Activated naive CD4-positive, alpha-beta T cell treated with anti-CD3 and anti-CD28 coated beads, Interleukin-2, amount 50 U/mL, for 16 hours (primary cell): ENCODE measurements around the gene JUN.

Source experiments
- DNase-seq: peaks from one replicate; pipeline ENCODE4 v3.0.0-alpha.2; 2020

Gene JUN

DNA sequence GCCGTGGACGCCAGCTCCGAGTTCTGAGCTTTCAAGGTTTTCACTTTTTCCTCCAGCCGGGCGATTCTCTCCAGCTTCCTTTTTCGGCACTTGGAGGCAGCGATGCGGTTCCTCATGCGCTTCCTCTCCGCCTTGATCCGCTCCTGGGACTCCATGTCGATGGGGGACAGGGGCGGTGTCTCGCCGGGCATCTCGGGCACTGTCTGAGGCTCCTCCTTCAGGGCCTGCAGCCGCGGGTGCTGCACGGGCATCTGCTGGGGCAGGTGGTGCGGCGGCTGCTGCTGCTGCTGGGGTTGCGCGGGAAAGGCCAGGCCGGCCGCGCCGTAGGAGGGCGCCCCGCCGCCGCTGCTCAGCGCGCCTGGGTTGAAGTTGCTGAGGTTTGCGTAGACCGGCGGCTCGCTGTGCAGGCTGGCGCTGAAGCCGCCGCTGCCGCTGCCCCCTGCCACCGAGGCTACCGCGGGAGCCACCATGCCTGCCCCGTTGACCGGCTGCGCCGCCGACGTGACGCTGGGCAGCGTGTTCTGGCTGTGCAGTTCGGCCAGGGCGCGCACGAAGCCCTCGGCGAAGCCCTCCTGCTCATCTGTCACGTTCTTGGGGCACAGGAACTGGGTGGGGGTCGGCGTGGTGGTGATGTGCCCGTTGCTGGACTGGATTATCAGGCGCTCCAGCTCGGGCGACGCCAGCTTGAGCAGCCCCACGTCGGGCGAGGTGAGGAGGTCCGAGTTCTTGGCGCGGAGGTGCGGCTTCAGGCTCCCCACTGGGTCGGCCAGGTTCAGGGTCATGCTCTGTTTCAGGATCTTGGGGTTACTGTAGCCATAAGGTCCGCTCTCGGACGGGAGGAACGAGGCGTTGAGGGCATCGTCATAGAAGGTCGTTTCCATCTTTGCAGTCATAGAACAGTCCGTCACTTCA, 1.4 kb downstream of the JUN start:
- DNase-seq: peak; percentile 58

DNA sequence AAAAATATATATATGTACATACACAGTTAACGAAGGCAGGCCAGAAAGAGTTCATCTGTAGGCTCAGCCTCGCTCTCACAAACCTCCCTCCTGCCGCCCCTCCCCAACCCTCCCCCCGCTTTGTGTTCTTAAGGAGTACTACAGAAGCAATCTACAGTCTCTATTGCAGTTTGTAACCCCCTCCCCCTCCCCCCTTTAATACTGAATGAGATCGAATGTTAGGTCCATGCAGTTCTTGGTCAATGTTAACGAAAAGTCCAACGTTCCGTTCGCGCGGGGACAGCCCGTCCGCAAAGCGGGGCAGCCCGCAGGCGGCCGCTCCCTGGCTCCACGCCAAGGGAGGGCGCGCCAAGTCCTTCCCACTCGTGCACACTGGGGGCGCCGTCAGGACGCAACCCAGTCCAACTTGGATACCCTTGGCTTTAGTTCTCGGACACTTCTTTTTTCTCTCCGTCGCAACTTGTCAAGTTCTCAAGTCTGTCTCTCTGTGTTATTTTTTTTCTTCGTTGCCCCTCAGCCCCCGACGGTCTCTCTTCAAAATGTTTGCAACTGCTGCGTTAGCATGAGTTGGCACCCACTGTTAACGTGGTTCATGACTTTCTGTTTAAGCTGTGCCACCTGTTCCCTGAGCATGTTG, 2.2 kb downstream of the JUN start:
- DNase-seq: peak; percentile 46

DNA sequence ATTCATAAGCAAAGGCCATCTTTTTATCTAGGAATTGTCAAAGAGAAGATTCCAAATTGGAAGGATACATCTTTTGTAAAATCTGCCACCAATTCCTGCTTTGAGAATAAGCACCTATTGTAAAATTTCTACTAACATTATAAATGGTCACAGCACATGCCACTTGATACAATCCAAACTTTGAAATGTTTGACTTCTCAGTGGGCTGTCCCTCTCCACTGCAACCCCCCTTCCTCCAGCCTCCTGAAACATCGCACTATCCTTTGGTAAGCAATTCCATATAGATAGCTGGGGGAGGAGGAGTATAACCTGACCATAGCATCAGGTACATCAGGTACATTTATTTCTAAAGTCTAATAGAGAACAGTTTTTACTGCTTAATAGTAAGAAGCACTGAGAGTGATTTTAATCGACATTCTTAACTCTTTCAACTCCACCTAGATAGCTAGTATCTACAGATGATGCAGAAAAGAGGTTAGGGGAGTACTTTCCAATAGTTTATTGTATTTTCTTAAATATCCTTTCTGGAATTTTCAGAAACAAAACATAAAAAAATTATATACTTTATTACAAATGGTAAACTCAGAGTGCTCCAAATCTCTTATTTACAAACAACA, 2.9 kb downstream of the JUN start:
- no peak for DNase-seq

GRCh38 chr1:58780411-58780810, 3.4 kb downstream of the JUN start:
- no peak for DNase-seq

DNA sequence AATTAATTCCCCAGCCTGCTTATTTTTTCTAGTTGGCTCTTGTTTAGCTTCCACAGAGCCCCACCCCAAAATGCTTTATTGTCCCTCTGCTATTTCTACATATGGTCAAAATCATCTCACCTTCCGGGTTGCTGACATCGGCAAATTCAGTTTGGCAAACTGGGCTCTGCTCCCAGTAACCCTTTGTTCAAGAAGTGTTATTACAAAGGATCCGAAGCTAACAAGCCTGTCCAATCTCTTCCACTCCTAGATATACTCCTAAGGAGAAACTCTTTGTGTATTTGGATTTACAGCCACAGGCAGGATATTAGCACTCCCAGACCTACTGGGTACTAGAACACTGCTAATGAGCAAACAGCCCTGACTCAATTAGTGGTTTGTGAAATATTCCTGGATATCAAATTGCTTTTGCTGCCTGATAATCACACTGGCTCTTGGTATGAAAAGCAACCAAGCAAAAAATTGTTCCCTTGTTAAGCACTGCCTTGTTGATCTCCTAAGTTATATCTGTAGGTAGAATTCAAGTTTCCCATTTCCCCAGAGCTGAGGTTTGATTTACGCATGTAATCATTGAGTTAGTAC, 4.0 kb downstream of the JUN start:
- DNase-seq: no peak

GRCh38 chr1:58779059-58779754, 4.6 kb downstream of the JUN start:
- no peak for DNase-seq

DNA sequence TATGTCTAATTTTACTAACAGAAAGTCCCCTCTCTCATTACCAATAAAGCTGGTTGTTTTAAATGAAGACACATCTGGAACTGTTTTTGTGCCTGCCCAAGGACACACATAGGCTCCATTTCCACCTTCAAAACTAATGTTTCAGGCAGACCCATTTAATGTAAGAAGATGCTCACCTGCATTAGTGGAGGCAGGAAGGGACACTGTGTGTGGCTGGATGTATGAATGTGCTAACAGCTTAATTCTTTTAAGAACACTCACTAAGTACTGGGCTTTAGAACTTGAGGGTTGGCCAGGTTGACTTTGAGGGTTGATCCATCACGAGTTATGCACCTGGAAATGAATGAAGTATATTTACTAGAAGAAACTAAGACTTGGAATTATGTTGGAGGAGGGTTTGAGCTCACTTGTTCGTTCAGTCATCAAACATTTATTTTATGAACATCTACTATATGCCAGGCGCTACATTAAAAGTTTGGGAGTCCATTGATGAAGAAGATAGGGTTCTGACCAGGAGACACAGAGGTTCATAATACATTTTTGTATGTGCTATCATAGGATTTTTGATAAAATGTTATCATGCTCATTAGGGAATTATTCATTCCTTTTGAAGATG, 5.4 kb downstream of the JUN start:
- DNase-seq: no peak

DNA sequence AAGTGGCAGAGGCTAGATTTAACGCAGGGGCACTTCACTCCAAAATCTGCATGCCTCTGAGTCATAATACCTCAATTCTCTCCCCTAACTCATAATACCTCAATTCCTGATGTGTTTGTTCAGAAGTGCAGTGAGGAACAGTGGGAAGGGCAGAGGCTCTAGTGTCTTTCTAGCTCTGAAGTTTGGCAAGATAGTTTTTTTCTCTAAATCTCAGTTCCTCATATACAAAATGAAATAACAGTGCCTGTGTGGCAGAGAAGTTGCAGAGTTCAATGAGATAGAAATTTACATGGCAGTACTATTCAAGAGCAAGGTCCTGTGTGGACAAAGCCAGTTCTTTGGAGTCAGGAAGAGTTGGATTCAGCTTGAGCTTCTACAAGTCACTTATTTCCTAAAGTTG, 9.8 kb downstream of the JUN start:
- no peak for DNase-seq

GRCh38 chr1:58773406-58773840, 10.4 kb downstream of the JUN start:
- no peak for DNase-seq

DNA sequence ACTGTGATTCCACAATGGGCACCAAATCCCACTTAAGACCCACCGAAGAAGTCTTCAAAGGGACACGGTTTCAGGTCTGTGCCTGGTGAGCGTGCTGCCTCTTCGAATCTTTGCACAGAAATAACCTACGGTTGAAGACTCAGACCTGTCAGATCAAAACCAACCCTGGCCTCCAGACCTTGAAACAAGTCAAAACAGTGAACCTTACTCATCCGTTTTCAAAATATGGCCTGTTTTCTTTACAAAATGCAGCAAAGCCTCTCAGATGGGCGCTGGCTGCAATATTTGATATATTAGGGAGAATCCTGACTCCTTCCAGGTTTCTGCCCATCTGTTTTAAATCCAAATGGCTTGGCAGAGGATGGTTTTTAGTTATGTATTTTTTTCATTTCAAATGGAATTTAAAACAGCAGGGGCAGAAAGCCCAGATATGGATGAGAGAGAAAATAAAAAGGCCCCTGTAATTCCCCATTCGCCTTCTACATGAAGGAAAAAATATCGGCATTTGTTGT, 14.0 kb downstream of the JUN start:
- DNase-seq: no peak

DNA sequence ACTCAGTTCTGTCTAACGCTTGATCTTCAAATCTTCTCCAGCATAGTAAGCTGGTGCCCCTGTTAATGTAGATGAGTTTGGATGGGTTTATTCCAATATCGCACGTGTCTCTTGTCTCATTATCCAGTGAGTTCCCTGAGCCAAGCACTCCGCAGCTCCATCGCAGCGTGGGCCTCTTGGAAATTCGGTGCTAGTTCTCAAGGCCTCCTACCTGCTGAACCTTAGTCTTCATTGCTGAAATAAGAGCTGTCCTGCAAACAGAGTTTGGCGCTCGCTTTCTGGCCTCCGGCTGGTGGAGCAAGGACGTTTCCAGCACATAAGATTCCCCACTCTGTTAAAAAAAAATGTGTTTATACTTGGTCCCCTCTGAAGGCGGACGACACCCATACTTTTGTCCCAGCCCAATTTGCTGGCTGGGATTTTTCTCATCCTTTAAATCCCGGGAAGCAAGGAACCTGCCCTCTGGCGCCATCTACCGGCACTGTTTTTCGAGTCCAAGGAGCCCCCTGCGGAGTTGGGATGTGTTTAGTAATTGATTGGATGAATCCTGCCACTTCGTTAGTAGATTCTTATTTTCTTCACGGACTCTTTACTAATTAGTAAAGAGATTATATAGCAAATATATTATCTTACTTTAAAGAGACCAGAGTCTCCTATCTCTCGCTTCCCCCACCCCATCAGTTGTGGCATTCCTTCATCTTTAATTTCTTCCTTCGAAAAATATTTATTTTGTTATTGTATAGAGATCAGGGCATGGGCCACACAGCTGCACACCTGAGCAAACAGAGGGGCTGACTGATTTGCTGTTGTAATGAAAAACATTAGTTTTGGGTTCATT, 14.7 kb downstream of the JUN start:
- peak; percentile 21 for DNase-seq

- no peak for DNase-seq
These were observed 15.6 kb downstream of the JUN start for GRCh38 chr1:58768191-58768731.

- DNase-seq: no peak
These were observed 16.7 kb downstream of the JUN start for GRCh38 chr1:58767143-58767542.

DNA sequence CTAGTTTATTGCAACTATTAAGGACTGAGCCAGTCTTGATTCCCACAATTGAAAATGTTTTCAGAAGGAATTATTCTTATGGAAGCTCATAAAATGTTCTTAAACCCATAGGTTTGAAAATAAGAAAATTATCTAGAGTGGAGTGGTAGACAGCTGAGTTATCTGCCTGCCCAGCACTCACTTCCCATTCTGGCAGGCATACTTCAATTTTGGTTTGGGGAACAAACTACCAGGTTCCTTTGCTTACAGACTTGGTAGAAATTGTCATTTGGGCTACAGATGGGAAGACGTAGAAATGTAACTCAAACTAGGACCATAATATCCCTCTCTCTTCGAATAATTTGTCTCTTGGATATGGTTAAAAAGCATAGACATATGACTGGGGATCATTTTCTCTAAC, 18.4 kb downstream of the JUN start:
- DNase-seq: no peak

DNA sequence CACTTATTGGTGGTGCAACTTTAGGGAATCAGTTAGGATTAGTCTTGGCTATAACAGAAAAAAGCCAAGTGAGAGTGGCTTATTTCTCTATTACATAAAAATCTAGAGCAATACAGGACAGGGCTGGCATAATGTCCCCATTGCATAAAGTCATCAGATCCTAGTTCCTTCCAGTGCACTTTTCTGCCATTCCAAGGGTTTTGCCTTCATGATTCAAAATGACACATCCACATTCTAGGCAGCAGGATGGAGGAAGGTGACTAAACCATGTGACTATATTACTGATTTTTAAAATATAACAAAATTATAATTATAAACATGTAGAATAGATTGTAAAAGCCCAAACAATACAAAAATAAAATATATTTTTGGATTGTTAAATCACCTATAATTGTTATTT, 18.8 kb downstream of the JUN start:
- no peak for DNase-seq

GRCh38 chr1:58764294-58764978, 19.4 kb downstream of the JUN start:
- no peak for DNase-seq

DNA sequence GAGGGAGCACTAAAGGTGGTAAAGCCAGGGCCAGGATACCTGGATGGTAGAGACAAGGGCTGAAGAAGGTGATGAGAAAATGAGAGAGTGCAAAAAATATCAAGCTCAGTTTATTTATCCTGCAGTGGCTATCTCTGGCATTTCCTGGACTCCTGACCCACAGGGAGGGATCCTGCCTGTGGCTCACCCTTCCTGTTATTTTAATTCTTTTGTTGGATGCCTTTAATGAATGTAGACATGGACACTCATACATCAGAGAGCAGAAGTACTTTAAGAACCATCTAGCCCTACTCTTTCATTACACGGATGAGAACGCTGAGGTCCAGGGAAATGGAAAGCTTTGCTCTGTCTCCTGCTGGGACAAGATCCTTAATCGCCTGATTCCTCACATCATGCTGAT, 20.6 kb downstream of the JUN start:
- no peak for DNase-seq

GRCh38 chr1:58762806-58763205, 21.0 kb downstream of the JUN start:
- no peak for DNase-seq

GRCh38 chr1:58755468-58755872, 28.4 kb downstream of the JUN start:
- peak; percentile 27 for DNase-seq
